Endodermal cell (in vitro differentiated cells): ENCODE results near the gene TMEM175. TPM values are rescaled to one million over a fixed set of nuclear protein-coding genes. Genes with fewer than 3 reads are reported as not detected.
A peak's percentile ranks its signal among the peaks of the same experiment; 100 is the strongest.

Experiments used
- DNase-seq: peaks from one replicate; pipeline ENCODE4 v3.0.0-alpha.2; 2017
- H3K27ac ChIP-seq: 2 replicates; pipeline ENCODE4 v1.5.1; 2013; ENCODE audit warnings: mild to moderate bottlenecking, low read depth, low read length, moderate library complexity
- H3K27me3 ChIP-seq: 2 replicates; pipeline ENCODE4 v1.6.1; 2013; ENCODE audit warnings: mild to moderate bottlenecking, low read length, moderate library complexity; ENCODE audit not compliant: insufficient read depth, control insufficient read depth, poor library complexity, severe bottlenecking
- H3K36me3 ChIP-seq: 2 replicates; pipeline ENCODE4 v1.7.0; 2013; ENCODE audit warnings: mild to moderate bottlenecking, low read length, moderate library complexity; ENCODE audit not compliant: control insufficient read depth, insufficient read depth
- H3K4me1 ChIP-seq: one replicate; pipeline ENCODE4 v1.7.0; 2013; ENCODE audit warnings: low read length; ENCODE audit not compliant: control insufficient read depth, insufficient read depth
- H3K4me3 ChIP-seq: 2 replicates; pipeline ENCODE4 v1.5.1; 2013; ENCODE audit warnings: mild to moderate bottlenecking, low read length, moderate library complexity
- H3K9ac ChIP-seq: 2 replicates; pipeline ENCODE4 v1.6.1; 2013; ENCODE audit warnings: mild to moderate bottlenecking, low read length, moderate library complexity; ENCODE audit not compliant: poor library complexity, severe bottlenecking; ENCODE audit errors: extremely low read depth
- H3K9me3 ChIP-seq: 2 replicates; pipeline ENCODE4 v1.6.1; 2013; ENCODE audit warnings: mild to moderate bottlenecking, low read length, moderate library complexity; ENCODE audit not compliant: control insufficient read depth
- H3K27ac Mint-ChIP-seq: 2 replicates; pipeline ENCODE4 v1.8.0; 2020; ENCODE audit warnings: mixed read lengths
- H3K27me3 Mint-ChIP-seq: 2 replicates; pipeline ENCODE4 v1.8.0; 2021; ENCODE audit warnings: mild to moderate bottlenecking, mixed read lengths; ENCODE audit not compliant: insufficient read depth
- H3K36me3 Mint-ChIP-seq: 2 replicates; pipeline ENCODE4 v1.8.0; 2020; ENCODE audit warnings: low read depth, mixed read lengths
- H3K4me1 Mint-ChIP-seq: 2 replicates; pipeline ENCODE4 v1.8.0; 2020; ENCODE audit warnings: mixed read lengths
- H3K4me3 Mint-ChIP-seq: 2 replicates; pipeline ENCODE4 v1.8.0; 2020; ENCODE audit warnings: mild to moderate bottlenecking, moderate library complexity, mixed read lengths
- H3K9me3 Mint-ChIP-seq: 2 replicates; pipeline ENCODE4 v1.8.0; 2020; ENCODE audit warnings: mild to moderate bottlenecking, mixed read lengths
- WGBS, 2 experiments: methylation state at CpG; one replicate each; pipeline versions ENCODE4 v1.1.5 to v1.1.7; 2013; ENCODE audit warnings: missing lambda C conversion rate in 2 of 2, mixed read lengths in 1 of 2; ENCODE audit not compliant: insufficient coverage in 1 of 2, insufficient read length in 1 of 2; 5-methylcytosine and 5-hydroxymethylcytosine counted together
- total RNA-seq, 2 donors: library from RNA; stranded (reverse); fragmentation: NEBNext Ultra II Directional in 1 of 2; extraction: Animal tissue kit (Norgen Biotek cat#: 25700) in 1 of 2; gene quantifications; 2 replicates in 1 of 2; 3 replicates in 1 of 2; pipeline ENCODE4 v1.2.1, GENCODE V29; 2021
- TF ChIP-seq, protein P1 (sequence below): fragments of 200-600 bp; sonication (generic); conservative IDR thresholded peaks from 2 replicates; pipeline ENCODE4 v1.5.0; 2021; ENCODE audit warnings: antibody characterized with exemption, mild to moderate bottlenecking

Gene TMEM175
- total RNA-seq, 2 donors from 2014 or later, result 15.9 to 23.0 TPM

- H3K36me3 Mint-ChIP-seq, result peaks cover 2% of the 10 kb centered on the region
- H3K27ac Mint-ChIP-seq, result peak overlapping the region; percentile 97
- Histone ChIP-seq H3K36me3 (no peaks in the 10 kb centered on the region), H3K27me3 (no peaks in the 10 kb centered on the region), H3K9ac (peak overlapping the region; percentile 53), H3K4me3 (peak overlapping the region; percentile 70), H3K27ac (no peak overlapping the region), H3K9me3 (no peaks in the 10 kb centered on the region), H3K4me1 (peaks cover 9% of the 10 kb centered on the region)
- peak overlapping the region; percentile 44 for H3K4me3 Mint-ChIP-seq
- peaks cover 30% of the 10 kb centered on the region for H3K4me1 Mint-ChIP-seq
- WGBS, 2 experiments, result 15 to 21% methylated on average over 22 to 28 of the region's 28 CpGs
- TF ChIP-seq, protein P1, sequence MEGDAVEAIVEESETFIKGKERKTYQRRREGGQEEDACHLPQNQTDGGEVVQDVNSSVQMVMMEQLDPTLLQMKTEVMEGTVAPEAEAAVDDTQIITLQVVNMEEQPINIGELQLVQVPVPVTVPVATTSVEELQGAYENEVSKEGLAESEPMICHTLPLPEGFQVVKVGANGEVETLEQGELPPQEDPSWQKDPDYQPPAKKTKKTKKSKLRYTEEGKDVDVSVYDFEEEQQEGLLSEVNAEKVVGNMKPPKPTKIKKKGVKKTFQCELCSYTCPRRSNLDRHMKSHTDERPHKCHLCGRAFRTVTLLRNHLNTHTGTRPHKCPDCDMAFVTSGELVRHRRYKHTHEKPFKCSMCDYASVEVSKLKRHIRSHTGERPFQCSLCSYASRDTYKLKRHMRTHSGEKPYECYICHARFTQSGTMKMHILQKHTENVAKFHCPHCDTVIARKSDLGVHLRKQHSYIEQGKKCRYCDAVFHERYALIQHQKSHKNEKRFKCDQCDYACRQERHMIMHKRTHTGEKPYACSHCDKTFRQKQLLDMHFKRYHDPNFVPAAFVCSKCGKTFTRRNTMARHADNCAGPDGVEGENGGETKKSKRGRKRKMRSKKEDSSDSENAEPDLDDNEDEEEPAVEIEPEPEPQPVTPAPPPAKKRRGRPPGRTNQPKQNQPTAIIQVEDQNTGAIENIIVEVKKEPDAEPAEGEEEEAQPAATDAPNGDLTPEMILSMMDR, result no peak
- peaks cover 3% of the 10 kb centered on the region for H3K27me3 Mint-ChIP-seq
- peak; percentile 74 for DNase-seq
- H3K9me3 Mint-ChIP-seq, result no peaks in the 10 kb centered on the region
These were observed 13.2 kb downstream of the TMEM175 start for GRCh38 chr4:945274-946102.

GRCh38 chr4:946103-946450 is 13.8 kb downstream of the TMEM175 start:
- Mint-ChIP-seq H3K36me3 (peaks cover 2% of the 10 kb centered on the region), H3K4me1 (peaks cover 30% of the 10 kb centered on the region), H3K9me3 (no peaks in the 10 kb centered on the region), H3K27ac (peak overlapping the region; percentile 97), H3K4me3 (peak overlapping the region; percentile 44), H3K27me3 (peaks cover 3% of the 10 kb centered on the region)
- no peak for DNase-seq
- Histone ChIP-seq H3K9ac (no peak overlapping the region), H3K4me1 (peaks cover 9% of the 10 kb centered on the region), H3K4me3 (peak overlapping the region; percentile 70), H3K9me3 (no peaks in the 10 kb centered on the region), H3K36me3 (no peaks in the 10 kb centered on the region), H3K27me3 (no peaks in the 10 kb centered on the region), H3K27ac (no peak overlapping the region)
- WGBS, 2 experiments, result 81 to 84% methylated on average over 9 of the region's 9 CpGs
- TF ChIP-seq, protein P1, result no peak

GRCh38 chr4:946517-947471 is 14.5 kb downstream of the TMEM175 start:
- Histone ChIP-seq H3K4me3 (no peak overlapping the region), H3K4me1 (peaks cover 9% of the 10 kb centered on the region), H3K27ac (no peak overlapping the region), H3K36me3 (no peaks in the 10 kb centered on the region), H3K9me3 (no peaks in the 10 kb centered on the region), H3K27me3 (no peaks in the 10 kb centered on the region), H3K9ac (no peak overlapping the region)
- TF ChIP-seq, protein P1, result no peak
- Mint-ChIP-seq H3K27me3 (peaks cover 3% of the 10 kb centered on the region), H3K36me3 (peaks cover 2% of the 10 kb centered on the region), H3K4me3 (no peak overlapping the region), H3K27ac (no peak overlapping the region), H3K9me3 (no peaks in the 10 kb centered on the region), H3K4me1 (peaks cover 30% of the 10 kb centered on the region)
- DNase-seq, result peak; percentile 42
- WGBS, 2 experiments, result 94 to 97% methylated on average over 54 to 62 of the region's 62 CpGs
